ENCODE measurements around the gene TTC9B.

TTC9B gene

DNA sequence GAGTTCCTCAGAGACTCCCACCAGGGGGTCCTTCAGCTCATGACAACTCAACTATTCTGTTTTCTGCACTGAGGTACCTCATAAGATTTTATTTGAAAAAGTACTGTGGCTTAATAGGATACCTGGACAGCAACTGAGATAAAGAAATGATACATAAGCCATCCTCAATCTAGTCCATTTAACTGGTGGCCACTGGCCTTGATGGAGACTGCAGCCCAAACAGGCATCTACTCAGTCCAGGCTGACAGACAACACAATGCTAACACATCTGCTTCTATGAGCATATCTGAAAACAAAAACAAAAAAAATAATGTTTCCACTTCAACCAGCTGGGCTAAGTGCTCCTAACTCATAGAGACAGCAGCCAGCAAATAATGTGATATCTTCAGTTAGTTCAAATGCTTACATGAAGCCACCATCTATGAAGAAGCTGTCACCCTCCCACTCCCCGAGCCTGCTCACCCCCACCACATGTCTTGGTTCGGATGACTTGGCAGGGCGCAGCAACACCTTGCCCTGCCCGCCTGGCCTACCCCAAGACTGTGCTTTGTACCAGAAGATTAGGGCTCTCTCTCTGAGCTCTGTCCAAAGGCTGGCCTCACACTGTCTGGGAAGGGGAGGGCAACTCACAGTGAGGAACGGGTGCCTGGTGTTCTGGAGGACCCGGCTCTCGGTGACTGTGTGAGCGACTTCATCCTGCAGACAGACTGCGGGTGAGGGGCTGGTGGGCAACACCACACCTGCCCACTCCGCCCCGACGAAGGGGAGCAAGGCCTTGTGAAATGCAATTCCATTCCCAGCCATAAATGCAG lies 21.4 kb upstream of the TTC9B start:
- Histone ChIP-seq H3K27ac (no peak overlapping the region), H3K36me3 (ENCODE audit: insufficient read depth, low read length) (peaks cover 39% of the 10 kb centered on the region; the same call in 1 of the 2 replicates), H3K9ac (ENCODE audit: insufficient read length) (no peak overlapping the region), H3K4me3 (no peak overlapping the region), H3K9me3 (ENCODE audit: low read depth, low read length) (no peaks in the 10 kb centered on the region)
- TF ChIP-seq POLR2AphosphoS5 (IDR thresholded peaks at IDR 0.05; ENCODE audit: borderline replicate concordance, low read depth, low read length) = no peak
- TF ChIP-seq FOXP2 (optimal IDR thresholded peaks at IDR 0.05; ENCODE audit: control extremely low read depth, extremely low read length, insufficient read depth) = no peak
- TF ChIP-seq EZH2 (IDR thresholded peaks at IDR 0.05) = no peak
- no peak for DNase-seq (ENCODE audit: low read depth, low spot score)

DNA sequence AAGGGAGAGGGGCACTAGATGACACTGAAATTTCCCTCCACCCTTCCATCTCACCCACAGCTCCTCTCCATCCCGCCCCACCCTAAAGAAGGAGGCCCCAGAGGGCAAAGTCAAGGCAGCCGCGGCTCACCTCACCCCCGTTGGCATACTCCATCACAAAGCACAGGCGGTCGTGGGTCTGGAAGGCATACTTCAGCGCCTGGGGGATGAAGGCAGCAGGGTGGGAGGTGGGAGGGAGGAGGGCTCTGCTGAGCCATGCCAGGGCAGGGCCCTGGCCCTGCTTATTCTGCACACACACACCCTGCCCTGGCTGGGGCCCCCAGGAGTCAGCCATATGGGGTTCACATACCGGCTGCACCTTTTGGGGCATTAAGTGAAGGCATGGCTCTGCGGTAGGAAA lies 20.6 kb upstream of the TTC9B start:
- H3K36me3 ChIP-seq (ENCODE audit: insufficient read depth, low read length) = peaks cover 39% of the 10 kb centered on the region; the same call in 1 of the 2 replicates
- TF ChIP-seq FOXP2 (optimal IDR thresholded peaks at IDR 0.05; ENCODE audit: control extremely low read depth, extremely low read length, insufficient read depth) = no peak
- no peak for TF ChIP-seq EZH2 (IDR thresholded peaks at IDR 0.05)
- TF ChIP-seq POLR2AphosphoS5 (IDR thresholded peaks at IDR 0.05; ENCODE audit: borderline replicate concordance, low read depth, low read length) = no peak
- no peaks in the 10 kb centered on the region for H3K9me3 ChIP-seq (ENCODE audit: low read depth, low read length)
- H3K9ac ChIP-seq (ENCODE audit: insufficient read length) = no peak overlapping the region
- no peak for DNase-seq (ENCODE audit: low read depth, low spot score)
- H3K27ac ChIP-seq = no peak overlapping the region
- H3K4me3 ChIP-seq = no peak overlapping the region

DNA sequence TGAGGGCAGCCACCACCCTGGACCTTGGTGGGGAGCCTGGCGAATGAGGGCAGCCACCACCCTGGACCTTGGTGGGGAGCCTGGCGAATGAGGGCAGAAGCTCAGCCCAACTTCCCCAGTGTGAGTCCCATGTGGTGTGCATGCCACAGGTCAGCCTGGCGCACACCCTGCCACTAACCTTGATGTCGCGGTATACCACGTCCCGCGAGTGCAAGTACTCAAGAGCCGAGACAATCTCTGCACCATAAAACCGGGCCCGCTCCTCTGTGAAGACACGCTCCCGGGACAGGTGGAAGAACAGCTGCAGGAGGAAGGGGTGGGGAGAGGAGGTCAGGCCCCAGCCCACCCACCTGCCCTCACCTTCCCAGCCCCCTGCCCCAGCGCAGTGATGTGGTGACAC lies 19.6 kb upstream of the TTC9B start:
- H3K9me3 ChIP-seq (ENCODE audit: low read depth, low read length) = no peaks in the 10 kb centered on the region
- no peak overlapping the region for H3K27ac ChIP-seq
- no peak overlapping the region for H3K4me3 ChIP-seq
- no peak overlapping the region for H3K9ac ChIP-seq (ENCODE audit: insufficient read length)
- H3K36me3 ChIP-seq (ENCODE audit: insufficient read depth, low read length) = peaks cover 39% of the 10 kb centered on the region; the same call in 1 of the 2 replicates
- no peak for TF ChIP-seq FOXP2 (optimal IDR thresholded peaks at IDR 0.05; ENCODE audit: control extremely low read depth, extremely low read length, insufficient read depth)
- no peak for TF ChIP-seq POLR2AphosphoS5 (IDR thresholded peaks at IDR 0.05; ENCODE audit: borderline replicate concordance, low read depth, low read length)
- TF ChIP-seq EZH2 (IDR thresholded peaks at IDR 0.05) = no peak
- DNase-seq (ENCODE audit: low read depth, low spot score) = no peak

DNA sequence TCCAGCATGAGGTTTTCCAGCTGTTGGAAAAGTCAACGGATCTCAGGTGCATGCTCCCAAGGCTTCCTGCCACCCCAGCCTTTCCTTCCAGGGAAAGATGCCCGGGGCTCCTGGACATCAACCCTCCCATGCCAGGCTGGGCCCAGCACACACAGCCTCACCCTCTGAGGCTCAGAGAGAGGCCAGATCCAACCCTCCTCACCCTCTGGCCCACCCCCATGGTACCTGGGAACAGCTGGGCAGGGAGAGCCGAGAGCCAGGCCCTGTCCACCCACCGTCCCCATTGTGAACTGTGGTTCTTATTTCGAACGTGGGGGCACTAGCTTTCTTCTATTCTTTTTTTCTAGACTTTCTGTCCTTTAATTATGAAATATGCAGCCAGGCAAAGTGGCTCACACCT lies 18.2 kb upstream of the TTC9B start:
- peaks cover 31% of the 10 kb centered on the region; the same call in 1 of the 2 replicates for H3K36me3 ChIP-seq (ENCODE audit: insufficient read depth, low read length)
- no peak overlapping the region for H3K27ac ChIP-seq
- no peak for DNase-seq (ENCODE audit: low read depth, low spot score)
- H3K4me3 ChIP-seq = no peak overlapping the region
- no peaks in the 10 kb centered on the region for H3K9me3 ChIP-seq (ENCODE audit: low read depth, low read length)
- TF ChIP-seq POLR2AphosphoS5 (IDR thresholded peaks at IDR 0.05; ENCODE audit: borderline replicate concordance, low read depth, low read length) (no peak), EZH2 (IDR thresholded peaks at IDR 0.05) (no peak), FOXP2 (optimal IDR thresholded peaks at IDR 0.05; ENCODE audit: control extremely low read depth, extremely low read length, insufficient read depth) (no peak)
- no peak overlapping the region for H3K9ac ChIP-seq (ENCODE audit: insufficient read length)

DNA sequence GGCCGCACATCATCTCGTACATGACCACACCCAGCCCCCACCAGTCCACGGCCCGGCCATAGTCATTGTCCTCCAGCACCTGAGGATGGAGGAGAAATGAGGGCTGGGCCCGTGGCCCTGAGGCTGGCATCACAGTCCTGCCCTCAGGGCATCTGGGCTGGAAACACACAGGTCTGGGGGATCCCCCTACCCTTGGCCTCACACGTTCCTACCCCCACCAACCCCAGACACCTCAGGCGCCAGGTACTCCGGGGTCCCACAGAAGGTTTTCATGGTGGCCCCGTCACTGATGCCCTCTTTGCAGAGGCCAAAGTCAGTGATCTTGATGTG lies 17.8 kb upstream of the TTC9B start:
- peaks cover 31% of the 10 kb centered on the region; the same call in 1 of the 2 replicates for H3K36me3 ChIP-seq (ENCODE audit: insufficient read depth, low read length)

DNA sequence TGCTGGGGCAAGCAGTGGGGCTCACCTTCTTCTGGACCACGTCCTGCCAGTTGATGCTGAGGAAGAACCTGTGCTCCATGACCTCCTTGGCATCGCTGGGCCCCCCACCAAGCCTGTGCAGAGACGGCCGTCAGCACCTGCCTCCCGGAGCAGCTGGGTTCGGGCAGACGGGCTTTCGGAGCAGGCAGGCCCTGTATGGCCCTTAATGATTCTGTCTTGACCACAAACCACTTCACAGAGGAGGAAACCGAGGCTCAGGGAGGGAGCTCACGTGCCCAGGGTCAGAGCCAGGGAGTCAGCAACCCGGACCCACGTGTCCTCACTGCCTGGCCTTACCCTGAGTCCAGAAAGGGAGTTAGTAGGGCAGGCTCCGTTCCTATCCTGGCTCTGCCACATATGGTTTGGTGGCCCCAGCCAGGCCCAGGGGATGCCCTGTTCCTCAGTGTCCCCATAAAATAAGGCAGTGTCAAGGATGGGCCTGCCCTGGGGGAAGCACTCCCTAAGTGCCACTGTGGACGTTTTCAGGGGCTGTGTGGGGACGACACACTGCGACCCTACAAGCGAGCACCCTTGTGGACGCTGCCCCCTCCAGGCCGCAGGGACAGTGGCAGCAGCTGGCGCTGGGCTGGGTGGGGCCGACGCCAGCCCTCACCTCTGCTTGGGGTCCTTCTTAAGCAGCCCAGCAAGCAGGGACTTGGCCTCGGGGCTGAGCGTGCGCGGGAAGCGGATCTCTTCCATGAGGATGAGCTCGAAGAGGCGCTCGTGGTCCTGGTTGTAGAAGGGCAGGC lies 17.2 kb upstream of the TTC9B start:
- no peak for DNase-seq (ENCODE audit: low read depth, low spot score)
- Histone ChIP-seq H3K27ac (no peak overlapping the region), H3K9ac (ENCODE audit: insufficient read length) (no peak overlapping the region), H3K9me3 (ENCODE audit: low read depth, low read length) (no peaks in the 10 kb centered on the region), H3K36me3 (ENCODE audit: insufficient read depth, low read length) (peaks cover 31% of the 10 kb centered on the region; the same call in 1 of the 2 replicates), H3K4me3 (no peak overlapping the region)
- TF ChIP-seq EZH2 (IDR thresholded peaks at IDR 0.05) (no peak), FOXP2 (optimal IDR thresholded peaks at IDR 0.05; ENCODE audit: control extremely low read depth, extremely low read length, insufficient read depth) (no peak)

More for the DNA sequence above, 17.8 kb upstream of the TTC9B start:
- no peak for TF ChIP-seq FOXP2 (optimal IDR thresholded peaks at IDR 0.05; ENCODE audit: control extremely low read depth, extremely low read length, insufficient read depth)
- TF ChIP-seq POLR2AphosphoS5 (IDR thresholded peaks at IDR 0.05; ENCODE audit: borderline replicate concordance, low read depth, low read length) = no peak
- no peak for TF ChIP-seq EZH2 (IDR thresholded peaks at IDR 0.05)
- DNase-seq (ENCODE audit: low read depth, low spot score) = no peak
- Histone ChIP-seq H3K9ac (ENCODE audit: insufficient read length) (no peak overlapping the region), H3K9me3 (ENCODE audit: low read depth, low read length) (no peaks in the 10 kb centered on the region), H3K4me3 (no peak overlapping the region), H3K27ac (no peak overlapping the region)

DNA sequence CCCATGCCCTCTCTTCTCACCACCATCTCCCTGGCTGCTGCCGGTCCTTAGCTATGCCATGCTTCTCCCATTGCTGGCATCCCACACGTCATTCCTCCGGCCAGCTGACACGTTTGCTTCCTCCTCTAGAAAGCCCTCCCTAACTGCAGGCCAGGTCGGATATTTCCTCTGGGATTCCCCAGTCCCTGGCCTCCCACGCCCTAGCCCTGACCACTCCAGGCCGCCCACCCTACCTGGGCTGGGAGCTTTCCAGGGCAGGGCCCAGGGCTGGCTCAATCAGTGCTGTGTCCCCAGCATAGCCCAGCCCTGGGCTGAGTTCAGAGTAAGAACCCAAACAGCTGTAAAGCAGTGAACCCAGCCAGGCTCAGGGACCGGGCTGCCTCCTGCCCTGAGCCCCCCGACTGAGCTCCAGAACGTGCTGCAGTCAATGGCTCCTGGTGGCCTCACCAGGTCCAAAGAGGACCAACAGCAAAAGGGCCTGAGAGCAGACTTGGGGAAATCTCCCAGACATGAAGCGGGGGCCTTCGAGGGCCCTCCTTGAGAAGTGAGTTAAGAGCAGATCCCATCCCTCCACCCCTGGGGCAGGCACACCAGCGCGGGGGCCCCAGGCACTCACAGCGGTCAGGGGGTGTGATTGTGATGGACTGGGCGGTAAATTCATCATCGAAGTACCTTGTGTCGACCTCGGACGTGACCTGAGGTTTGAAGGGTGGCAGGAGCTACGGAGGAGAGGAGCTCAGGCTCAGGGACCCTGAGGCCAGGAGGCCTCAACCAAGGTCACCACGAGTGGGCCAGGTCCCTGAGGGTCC lies 16.4 kb upstream of the TTC9B start:
- H3K9me3 ChIP-seq (ENCODE audit: low read depth, low read length) = no peaks in the 10 kb centered on the region
- H3K9ac ChIP-seq (ENCODE audit: insufficient read length) = no peak overlapping the region
- H3K36me3 ChIP-seq (ENCODE audit: insufficient read depth, low read length) = peaks cover 25% of the 10 kb centered on the region; the same call in 1 of the 2 replicates
- no peak overlapping the region for H3K4me3 ChIP-seq
- no peak for TF ChIP-seq FOXP2 (optimal IDR thresholded peaks at IDR 0.05; ENCODE audit: control extremely low read depth, extremely low read length, insufficient read depth)
- TF ChIP-seq EZH2 (IDR thresholded peaks at IDR 0.05) = no peak
- no peak for TF ChIP-seq POLR2AphosphoS5 (IDR thresholded peaks at IDR 0.05; ENCODE audit: borderline replicate concordance, low read depth, low read length)
- DNase-seq (ENCODE audit: low read depth, low spot score) = no peak
- no peak overlapping the region for H3K27ac ChIP-seq

Data from SK-N-MC (cell line).